HepG2 (cell line): ENCODE measurements around the gene CA11. TPM values are rescaled to one million over a fixed set of nuclear protein-coding genes. Genes with fewer than 3 reads are reported as not detected.

Source experiments
- CHD4 ChIP-seq: fragments of 200-600 bp; sonication (generic); IDR thresholded peaks from 2 replicates; pipeline ENCODE4 v1.7.0; 2017; ENCODE audit warnings: mild to moderate bottlenecking, low read length, borderline replicate concordance
- MAZ ChIP-seq, 2 experiments: sonication (generic) in 1 of 2; formaldehyde crosslinking in 1 of 2; IDR thresholded peaks; 2 replicates each; pipeline versions ENCODE4 v1.5.0 to v1.6.1; 2012 to 2020; ENCODE audit warnings: low read depth in 2 of 2, mild to moderate bottlenecking in 2 of 2, borderline replicate concordance in 1 of 2, improper control_type of control experiment in 1 of 2, low read length in 1 of 2, missing genetic modification reagents in 1 of 2, moderate library complexity in 1 of 2
- REPIN1 ChIP-seq: sonication (generic); formaldehyde crosslinking; IDR thresholded peaks from 2 replicates; pipeline ENCODE4 v1.8.0; 2022; ENCODE audit warnings: missing genetic modification reagents, low read depth, mild to moderate bottlenecking, borderline replicate concordance
- ZBTB34 ChIP-seq: sonication (generic); formaldehyde crosslinking; IDR thresholded peaks from 2 replicates; pipeline ENCODE4 v1.8.0; 2022; ENCODE audit warnings: mild to moderate bottlenecking, missing genetic modification reagents
- ZNF646 ChIP-seq: sonication (generic); formaldehyde crosslinking; IDR thresholded peaks from 2 replicates; pipeline ENCODE4 v1.9.0; 2021; ENCODE audit warnings: mild to moderate bottlenecking, missing genetic modification reagents
- ZUFSP ChIP-seq: sonication (generic); formaldehyde crosslinking; IDR thresholded peaks from 2 replicates; pipeline ENCODE4 v1.9.0; 2021; ENCODE audit warnings: missing genetic modification reagents, mild to moderate bottlenecking, borderline replicate concordance
- polyA plus RNA-seq, 8 experiments: library from polyadenylated mRNA; depleted of rRNA in 3 of 8; stranded (reverse) in 7 of 8; unstranded in 1 of 8; fragments of >200 nt; fragmentation: Illumina TruSeq in 4 of 8; extraction: Trizol in 4 of 8; gene quantifications; 2 replicates each; pipeline versions ENCODE4 v1.2.1 to v1.2.3, GENCODE V29; 2011 to 2016; ENCODE audit warnings: low read depth in 4 of 8, missing spikeins in 1 of 8, mixed read lengths in 1 of 8; ENCODE audit not compliant: insufficient read depth in 1 of 8
- total RNA-seq, 5 experiments: library from RNA; depleted of rRNA; stranded (reverse); fragments of >200 nt; fragmentation: Illumina TruSeq; extraction: Trizol; gene quantifications; 2 replicates each; pipeline ENCODE4 v1.2.3, GENCODE V29; 2016; ENCODE audit warnings: low read depth in 1 of 5
- TF ChIP-seq, protein P1 (sequence below): IDR thresholded peaks from 2 replicates; pipeline ENCODE4 v1.6.1; 2016; ENCODE audit warnings: low read depth, missing genetic modification reagents, missing compliant biosample characterization
- TF ChIP-seq, protein P2 (sequence below): sonication (generic); formaldehyde crosslinking; conservative IDR thresholded peaks from 2 replicates; pipeline ENCODE4 v1.5.0; 2020; ENCODE audit warnings: missing genetic modification reagents

Gene CA11
- total and polyA plus RNA-seq, 2 of the 13 experiments (the other 11 are each of a cell fraction or from before 2014, with no cell fraction given), result 0.41 to 0.58 TPM

GRCh38 chr19:48646001-48646721 is at the start of gene CA11 (continued):
- no peak for TF ChIP-seq ZNF646
- TF ChIP-seq ZUFSP, result no peak
- peak; percentile 93 for TF ChIP-seq MAZ (IDR thresholded peaks at IDR 0.05; ENCODE audit: borderline replicate concordance, low read depth, low read length)
- TF ChIP-seq MAZ (CRISPR knock-in tag; IDR thresholded peaks at IDR 0.05; ENCODE audit: low read depth), result peak; percentile 76; the same call in 1 of the 2 replicates
- peak; percentile 25; the same call in 1 of the 2 replicates for TF ChIP-seq REPIN1 (CRISPR knock-in tag)
- TF ChIP-seq, protein P1, sequence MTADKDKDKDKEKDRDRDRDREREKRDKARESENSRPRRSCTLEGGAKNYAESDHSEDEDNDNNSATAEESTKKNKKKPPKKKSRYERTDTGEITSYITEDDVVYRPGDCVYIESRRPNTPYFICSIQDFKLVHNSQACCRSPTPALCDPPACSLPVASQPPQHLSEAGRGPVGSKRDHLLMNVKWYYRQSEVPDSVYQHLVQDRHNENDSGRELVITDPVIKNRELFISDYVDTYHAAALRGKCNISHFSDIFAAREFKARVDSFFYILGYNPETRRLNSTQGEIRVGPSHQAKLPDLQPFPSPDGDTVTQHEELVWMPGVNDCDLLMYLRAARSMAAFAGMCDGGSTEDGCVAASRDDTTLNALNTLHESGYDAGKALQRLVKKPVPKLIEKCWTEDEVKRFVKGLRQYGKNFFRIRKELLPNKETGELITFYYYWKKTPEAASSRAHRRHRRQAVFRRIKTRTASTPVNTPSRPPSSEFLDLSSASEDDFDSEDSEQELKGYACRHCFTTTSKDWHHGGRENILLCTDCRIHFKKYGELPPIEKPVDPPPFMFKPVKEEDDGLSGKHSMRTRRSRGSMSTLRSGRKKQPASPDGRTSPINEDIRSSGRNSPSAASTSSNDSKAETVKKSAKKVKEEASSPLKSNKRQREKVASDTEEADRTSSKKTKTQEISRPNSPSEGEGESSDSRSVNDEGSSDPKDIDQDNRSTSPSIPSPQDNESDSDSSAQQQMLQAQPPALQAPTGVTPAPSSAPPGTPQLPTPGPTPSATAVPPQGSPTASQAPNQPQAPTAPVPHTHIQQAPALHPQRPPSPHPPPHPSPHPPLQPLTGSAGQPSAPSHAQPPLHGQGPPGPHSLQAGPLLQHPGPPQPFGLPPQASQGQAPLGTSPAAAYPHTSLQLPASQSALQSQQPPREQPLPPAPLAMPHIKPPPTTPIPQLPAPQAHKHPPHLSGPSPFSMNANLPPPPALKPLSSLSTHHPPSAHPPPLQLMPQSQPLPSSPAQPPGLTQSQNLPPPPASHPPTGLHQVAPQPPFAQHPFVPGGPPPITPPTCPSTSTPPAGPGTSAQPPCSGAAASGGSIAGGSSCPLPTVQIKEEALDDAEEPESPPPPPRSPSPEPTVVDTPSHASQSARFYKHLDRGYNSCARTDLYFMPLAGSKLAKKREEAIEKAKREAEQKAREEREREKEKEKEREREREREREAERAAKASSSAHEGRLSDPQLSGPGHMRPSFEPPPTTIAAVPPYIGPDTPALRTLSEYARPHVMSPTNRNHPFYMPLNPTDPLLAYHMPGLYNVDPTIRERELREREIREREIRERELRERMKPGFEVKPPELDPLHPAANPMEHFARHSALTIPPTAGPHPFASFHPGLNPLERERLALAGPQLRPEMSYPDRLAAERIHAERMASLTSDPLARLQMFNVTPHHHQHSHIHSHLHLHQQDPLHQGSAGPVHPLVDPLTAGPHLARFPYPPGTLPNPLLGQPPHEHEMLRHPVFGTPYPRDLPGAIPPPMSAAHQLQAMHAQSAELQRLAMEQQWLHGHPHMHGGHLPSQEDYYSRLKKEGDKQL (CRISPR knock-in tag), result no peak
- TF ChIP-seq ZBTB34 (CRISPR knock-in tag), result no peak
- TF ChIP-seq, protein P2, sequence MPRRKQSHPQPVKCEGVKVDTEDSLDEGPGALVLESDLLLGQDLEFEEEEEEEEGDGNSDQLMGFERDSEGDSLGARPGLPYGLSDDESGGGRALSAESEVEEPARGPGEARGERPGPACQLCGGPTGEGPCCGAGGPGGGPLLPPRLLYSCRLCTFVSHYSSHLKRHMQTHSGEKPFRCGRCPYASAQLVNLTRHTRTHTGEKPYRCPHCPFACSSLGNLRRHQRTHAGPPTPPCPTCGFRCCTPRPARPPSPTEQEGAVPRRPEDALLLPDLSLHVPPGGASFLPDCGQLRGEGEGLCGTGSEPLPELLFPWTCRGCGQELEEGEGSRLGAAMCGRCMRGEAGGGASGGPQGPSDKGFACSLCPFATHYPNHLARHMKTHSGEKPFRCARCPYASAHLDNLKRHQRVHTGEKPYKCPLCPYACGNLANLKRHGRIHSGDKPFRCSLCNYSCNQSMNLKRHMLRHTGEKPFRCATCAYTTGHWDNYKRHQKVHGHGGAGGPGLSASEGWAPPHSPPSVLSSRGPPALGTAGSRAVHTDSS, result no peak
- no peak for TF ChIP-seq CHD4
